WTC11 (cell line): ENCODE results near the gene DRGX.

Experiments
- SP1 ChIP-seq: sonication (generic); formaldehyde crosslinking; conservative IDR thresholded peaks from 2 replicates; pipeline ENCODE4 v1.8.1; 2022; ENCODE audit warnings: missing genetic modification reagents
- TCF7 ChIP-seq: sonication (generic); formaldehyde crosslinking; IDR thresholded peaks from 2 replicates; pipeline ENCODE4 v1.8.0; 2022; ENCODE audit warnings: mild to moderate bottlenecking, low read depth, missing genetic modification reagents, moderate library complexity
- TF ChIP-seq, protein P1 (sequence below): fragments of 200-600 bp; IDR thresholded peaks from 2 replicates; pipeline ENCODE4 v1.8.0; 2022; ENCODE audit warnings: antibody characterized with exemption

DNA sequence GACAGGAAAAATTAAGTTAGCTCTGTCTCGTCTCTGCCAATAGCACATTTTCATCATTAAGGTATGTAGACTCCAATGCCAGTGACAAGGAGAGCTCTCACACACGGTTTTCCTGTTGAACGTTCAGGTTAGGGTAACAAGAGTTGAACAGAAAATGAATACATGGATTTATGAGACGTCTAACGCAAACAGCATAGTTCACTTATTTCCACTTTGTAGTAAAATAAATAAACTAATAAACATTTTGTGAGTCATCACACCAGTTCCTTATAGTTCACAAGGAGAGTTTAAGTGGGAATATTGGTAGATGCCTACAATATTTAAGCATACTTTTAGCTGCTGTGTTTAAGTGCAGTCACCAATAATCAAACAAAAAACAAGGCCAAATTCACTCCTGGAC is 21.1 kb downstream of the DRGX start:
- TF ChIP-seq SP1 (CRISPR knock-in tag) (no peak), TCF7 (CRISPR knock-in tag) (no peak)
- TF ChIP-seq, protein P1, sequence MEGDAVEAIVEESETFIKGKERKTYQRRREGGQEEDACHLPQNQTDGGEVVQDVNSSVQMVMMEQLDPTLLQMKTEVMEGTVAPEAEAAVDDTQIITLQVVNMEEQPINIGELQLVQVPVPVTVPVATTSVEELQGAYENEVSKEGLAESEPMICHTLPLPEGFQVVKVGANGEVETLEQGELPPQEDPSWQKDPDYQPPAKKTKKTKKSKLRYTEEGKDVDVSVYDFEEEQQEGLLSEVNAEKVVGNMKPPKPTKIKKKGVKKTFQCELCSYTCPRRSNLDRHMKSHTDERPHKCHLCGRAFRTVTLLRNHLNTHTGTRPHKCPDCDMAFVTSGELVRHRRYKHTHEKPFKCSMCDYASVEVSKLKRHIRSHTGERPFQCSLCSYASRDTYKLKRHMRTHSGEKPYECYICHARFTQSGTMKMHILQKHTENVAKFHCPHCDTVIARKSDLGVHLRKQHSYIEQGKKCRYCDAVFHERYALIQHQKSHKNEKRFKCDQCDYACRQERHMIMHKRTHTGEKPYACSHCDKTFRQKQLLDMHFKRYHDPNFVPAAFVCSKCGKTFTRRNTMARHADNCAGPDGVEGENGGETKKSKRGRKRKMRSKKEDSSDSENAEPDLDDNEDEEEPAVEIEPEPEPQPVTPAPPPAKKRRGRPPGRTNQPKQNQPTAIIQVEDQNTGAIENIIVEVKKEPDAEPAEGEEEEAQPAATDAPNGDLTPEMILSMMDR: no peak
